NCI-H446 (cell line): Measurements from ENCODE around the gene C21orf58.

Experiments used
- DNase-seq, 2 experiments: peaks; one replicate each; lab custom pipeline; 2025; lab: John Stamatoyannopoulos, UW

C21orf58 gene

GRCh38 chr21:46255166-46255565, 68.5 kb downstream of the C21orf58 start:
- DNase-seq = no peak

DNA sequence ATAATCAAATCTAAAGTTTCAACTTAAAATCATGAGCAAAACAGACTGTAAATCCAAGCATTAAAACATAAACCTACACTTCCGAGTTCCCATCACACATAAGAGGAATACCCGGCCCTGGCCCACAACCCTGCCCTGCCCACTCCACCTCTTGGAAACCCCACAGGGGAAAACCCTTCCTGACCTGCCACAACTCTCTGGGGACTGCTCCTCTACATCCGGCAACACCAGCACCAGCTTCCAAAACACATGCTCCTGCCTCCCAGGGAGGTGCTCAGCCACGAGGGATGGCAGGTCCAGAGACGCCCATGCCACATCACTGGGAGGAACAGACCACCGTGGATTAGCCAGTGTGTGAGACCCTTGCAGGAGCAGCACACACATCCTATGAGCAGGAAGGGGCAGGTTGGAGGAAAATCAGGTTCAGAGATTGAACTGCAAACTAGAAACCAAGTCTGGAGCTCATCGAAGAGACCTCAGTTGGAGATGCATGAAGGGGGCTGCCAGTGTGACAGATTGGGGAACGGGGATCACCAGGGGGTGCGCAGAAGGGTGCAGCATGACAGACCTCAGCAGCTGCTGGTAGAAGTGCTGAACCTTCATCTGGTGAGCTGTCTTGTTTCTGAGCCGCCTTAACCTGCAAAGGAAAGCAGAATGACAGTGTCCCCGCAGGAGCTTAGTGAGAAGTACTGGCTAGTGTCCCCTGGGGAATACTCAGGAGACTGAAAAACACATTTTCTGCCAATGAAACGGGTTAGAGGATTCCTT, 69.3 kb downstream of the C21orf58 start:
- DNase-seq = no peak

DNA sequence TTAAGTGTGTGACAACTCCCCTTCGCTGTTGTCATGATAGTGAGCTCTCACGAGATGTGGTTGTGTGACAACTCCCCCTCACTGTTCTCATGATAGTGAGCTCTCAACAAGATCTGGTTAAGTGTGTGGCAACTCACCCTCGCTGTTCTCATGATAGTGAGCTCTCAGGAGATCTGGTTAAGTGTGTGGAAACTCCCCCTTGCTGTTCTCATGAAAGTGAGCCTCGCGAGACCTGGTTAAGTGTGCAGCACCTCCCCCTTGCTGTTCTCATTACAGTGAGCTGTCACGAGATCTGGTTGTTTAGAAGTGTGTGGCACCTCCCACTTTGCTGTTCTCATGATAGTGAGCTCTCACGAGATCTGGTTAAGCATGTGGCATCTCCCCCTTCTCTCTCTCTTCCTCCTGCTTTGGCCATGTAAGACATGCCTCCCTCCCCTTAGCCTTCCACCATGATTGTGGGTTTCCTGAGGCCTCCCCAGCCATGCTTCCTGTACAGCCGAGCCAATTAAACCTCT, 70.0 kb downstream of the C21orf58 start:
- DNase-seq = no peak

DNA sequence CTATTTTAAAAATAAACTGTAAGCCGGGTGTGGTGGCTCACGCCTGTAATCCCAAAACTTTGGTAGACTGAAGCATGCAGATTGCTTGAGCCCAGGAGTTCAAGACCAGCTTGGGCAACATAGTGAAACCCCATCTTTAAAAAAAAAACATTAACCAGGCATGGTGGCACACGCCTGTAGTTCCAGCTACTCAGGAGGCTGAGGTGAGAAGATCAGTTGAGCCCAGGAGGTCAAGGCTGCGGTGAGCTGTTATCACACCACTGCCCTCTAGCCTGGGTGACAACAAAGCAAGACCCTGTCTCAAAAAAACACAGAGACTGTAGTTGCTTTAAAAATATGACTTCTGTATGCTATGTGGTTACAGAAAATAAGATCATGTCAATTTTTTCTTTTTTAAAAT, 70.8 kb downstream of the C21orf58 start:
- DNase-seq = no peak
